Activated CD4-positive, alpha-beta T cell treated with anti-CD3 and anti-CD28 coated beads, Interleukin-2, amount 50 U/mL, for 1 hour (primary cell): ENCODE results near the gene MYO1D.
"Not testable (repeated sequence)": the region's sequence is repeated elsewhere in the genome, so short reads cannot be mapped to it uniquely, and the experiment has no call there.

Experiments used
- DNase-seq: peaks from one replicate; pipeline ENCODE4 v3.0.0-alpha.2; 2020

Gene MYO1D

GRCh38 chr17:32563583-32563982 lies 313.3 kb downstream of the MYO1D start:
- no peak for DNase-seq

- DNase-seq = no peak
Measured at GRCh38 chr17:32558997-32559650, 317.8 kb downstream of the MYO1D start.

DNA sequence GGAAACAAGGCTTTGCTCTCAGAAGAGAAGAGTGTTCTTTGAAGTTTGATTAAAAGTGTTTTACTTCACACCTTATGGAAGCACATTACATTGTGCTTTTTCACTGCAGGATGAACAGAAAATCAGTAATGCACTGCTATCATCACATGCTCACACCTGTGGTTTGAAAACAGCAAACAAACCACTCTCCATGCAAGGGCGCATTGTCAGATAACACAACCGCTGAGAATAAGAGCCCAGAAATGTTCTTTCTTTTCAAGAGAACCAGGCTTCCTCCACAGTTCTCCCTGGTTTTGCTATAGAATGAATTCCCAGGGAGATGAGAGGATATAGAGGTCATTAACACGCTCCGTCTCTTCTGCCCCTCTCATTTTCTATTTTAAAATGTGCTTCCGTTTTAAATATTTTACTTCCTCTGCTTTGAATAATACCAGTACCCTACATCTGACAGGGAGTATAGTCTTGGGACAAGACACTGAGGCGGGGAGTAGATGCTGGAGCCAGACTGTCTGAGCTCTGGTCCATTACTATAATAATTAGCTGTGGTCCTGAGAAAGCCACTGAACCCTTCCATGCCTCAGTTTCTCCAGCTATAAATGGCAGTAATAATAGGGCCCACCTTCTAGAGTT lies 318.5 kb downstream of the MYO1D start:
- DNase-seq = no peak

- DNase-seq = no peak
Measured at GRCh38 chr17:32555611-32556310, 321.2 kb downstream of the MYO1D start.

DNA sequence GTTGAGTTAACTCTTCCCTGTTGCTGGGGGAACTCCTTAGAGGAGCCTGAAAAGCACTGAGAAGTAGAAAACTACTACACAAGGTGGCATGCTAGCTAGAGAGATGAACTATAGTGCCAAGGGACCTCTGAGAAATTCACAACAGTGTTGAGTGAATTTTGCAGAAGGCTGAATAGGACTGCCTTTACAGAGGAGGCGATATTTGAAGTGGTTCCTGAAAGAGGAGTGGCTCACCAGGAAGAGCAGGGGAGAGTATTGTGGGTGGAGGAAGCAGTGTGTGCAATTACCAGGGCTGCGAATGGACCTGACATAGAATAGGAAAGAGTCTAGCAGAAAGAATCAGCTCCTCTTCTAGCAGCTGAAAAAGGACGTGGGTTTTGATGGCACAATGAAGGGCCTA lies 323.8 kb downstream of the MYO1D start:
- DNase-seq = no peak

DNA sequence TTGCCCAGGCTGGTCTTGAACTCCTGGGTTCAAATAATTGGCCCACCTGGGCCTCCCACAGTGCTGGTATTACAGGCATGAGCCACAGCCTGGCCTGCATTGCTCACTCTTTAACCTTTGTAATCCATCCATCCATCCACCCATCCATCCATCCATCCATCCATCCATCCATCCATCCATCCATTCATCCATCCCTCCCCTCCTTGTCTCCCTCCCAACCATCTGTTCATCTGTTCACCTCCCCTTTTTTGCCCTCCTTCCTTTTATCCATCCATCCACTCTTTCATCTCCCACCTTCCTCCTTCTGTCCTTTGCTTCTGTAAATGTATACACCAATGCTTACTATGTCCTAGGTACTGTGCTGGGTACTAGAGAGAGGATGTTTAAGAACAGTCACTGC lies 324.6 kb downstream of the MYO1D start:
- no peak for DNase-seq

GRCh38 chr17:32551186-32551955 lies 325.6 kb downstream of the MYO1D start:
- no peak for DNase-seq

DNA sequence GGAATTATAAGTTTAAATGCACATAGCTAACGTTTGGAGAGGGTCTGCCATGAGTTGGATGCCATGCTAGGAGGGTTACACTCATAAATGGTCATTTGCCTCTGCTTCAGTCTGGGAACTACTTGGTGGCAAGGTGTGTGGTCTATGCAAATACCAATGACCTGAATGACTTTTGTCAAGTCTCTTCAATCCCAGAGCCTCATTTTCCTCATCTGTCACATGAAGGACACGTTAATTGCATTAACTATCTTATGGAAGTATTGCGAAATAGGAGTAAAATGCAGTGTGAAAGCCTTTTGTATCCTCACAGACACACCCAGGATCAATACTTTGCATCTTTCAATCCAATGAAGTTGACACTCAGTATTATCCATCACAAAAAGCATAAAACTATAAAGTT lies 327.4 kb downstream of the MYO1D start:
- no peak for DNase-seq

GRCh38 chr17:32546031-32546444 lies 330.9 kb downstream of the MYO1D start:
- no peak for DNase-seq

- no peak for DNase-seq
Measured at GRCh38 chr17:32542186-32542585, 334.7 kb downstream of the MYO1D start.

DNA sequence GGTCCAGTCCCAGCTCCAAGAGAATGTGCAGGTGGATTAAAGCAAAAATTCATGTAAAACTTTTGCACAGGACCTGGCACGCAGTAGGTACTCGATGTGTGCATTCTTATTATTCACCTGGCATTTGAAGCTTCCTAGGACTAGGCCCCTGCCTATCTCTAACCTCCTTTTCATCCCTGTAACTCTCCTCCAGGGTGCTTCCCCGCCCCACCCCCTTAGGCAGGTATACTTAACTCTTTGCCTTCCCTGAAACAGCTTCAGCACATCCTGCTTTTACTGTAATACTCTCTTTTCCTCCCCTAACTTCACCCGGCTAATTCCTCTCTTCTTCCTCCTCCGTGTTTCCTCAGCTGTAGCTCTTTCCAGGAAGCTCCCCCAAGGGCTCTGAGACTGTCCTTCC lies 335.3 kb downstream of the MYO1D start:
- DNase-seq = no peak

- no peak for DNase-seq
Measured at GRCh38 chr17:32536736-32537643, 339.9 kb downstream of the MYO1D start.

DNA sequence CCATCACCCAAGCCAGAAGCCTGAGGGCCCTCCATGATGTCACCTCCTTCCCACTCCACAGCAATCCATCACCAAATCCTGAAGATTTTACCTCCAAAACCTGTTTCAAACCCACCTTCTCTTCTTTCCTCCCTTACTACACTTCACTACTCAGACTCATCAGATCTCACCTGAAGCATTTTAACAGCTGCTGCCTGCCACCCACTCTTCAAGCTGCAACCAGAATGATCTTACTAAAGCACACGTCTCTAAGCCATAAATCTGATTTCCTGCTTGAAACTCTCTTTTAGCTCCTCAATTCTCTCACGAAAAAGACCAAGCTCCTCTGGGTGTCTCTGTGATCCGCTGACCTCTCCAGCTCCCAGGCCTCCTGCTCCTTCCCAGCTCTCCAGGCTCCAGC lies 343.6 kb downstream of the MYO1D start:
- DNase-seq = no peak

DNA sequence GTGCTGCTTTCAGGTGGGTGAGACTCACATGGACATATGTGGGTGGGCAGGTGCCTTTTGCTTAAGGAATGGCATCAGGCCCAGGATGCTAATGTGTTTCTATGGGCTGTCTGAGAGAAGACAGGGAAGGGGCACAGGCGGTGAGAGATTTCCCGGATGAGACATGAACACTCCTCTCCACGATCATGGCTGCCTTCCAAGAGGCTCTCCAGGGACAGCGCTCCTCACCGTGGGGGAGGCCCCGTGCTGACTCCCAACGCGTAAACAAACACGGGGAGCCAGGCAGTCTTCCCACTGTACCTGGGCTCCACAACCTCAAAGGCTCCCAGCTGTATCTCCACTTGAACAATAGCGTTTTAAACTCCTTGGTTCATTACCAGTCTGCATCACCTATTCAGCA lies 347.3 kb downstream of the MYO1D start:
- DNase-seq = no peak

- DNase-seq = no peak
Measured at GRCh38 chr17:32528825-32529224, 348.1 kb downstream of the MYO1D start.

DNA sequence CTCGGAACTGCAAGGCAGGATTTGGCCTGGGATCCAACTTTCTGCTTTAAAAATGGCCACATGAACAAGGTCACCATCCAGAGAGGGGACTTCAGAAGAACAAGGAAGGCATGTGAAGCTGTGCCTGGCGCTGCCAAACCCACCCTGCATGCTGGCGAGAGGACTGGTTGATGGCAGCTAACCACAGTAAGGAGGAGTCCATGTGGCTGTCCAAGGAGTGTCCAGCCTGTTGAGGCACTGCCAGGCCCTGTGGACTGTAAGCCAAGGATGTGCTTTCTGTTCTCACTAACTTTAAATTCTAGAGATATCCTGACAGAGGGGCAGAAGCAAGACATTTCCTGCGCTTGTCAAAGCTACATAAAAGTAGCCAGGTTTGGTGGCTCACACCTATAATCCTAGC lies 349.8 kb downstream of the MYO1D start:
- no peak for DNase-seq

- DNase-seq = no peak
Measured at GRCh38 chr17:32525122-32525521, 351.8 kb downstream of the MYO1D start.

GRCh38 chr17:32524553-32524880 lies 352.4 kb downstream of the MYO1D start:
- not testable (repeated sequence) for DNase-seq

DNA sequence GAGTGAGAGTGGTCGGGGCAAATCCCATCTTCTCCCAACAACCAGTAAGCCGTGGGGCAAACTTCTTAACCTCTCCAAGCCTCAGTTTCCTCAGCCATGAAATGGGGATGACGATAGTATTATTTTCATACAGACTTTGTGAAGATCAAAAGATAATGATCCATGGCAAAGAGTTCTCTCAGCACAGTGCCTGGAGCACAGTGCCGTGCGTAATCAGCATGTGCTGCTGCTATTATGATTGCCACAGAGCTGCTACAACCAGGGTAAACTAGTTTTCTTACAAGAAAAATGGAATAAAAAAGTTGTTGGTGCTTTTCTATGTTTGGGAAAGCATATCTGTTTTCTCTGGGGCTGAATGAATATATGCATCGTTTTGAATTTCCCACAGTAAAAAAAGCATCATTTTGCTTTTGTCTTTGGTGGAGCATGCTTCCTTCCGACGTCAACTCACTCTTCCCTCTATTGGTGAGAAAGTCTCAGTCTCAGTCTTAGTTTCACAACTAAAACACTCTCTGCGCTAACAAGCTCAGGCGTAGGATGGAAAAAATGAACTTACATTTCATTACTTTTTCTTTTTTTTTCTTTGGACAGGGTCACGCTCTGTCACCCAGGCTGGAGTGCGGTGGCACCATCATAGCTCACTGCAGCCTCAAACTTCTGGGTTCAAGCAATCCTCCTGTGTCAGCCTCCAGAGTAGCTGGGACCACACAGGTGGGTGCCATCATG lies 352.9 kb downstream of the MYO1D start:
- no peak for DNase-seq

- no peak for DNase-seq
Measured at GRCh38 chr17:32523017-32523680, 353.8 kb downstream of the MYO1D start.

- no peak for DNase-seq
Measured at GRCh38 chr17:32520737-32521404, 356.1 kb downstream of the MYO1D start.
